Occipital lobe (tissue), 2 donors: ENCODE results near the gene SIRPA. TPM values are rescaled to one million over a fixed set of nuclear protein-coding genes. Genes with fewer than 3 reads are reported as not detected.

Experiments used
- DNase-seq: peaks from one replicate; lab custom pipeline; 2025; lab: John Stamatoyannopoulos, UW
- total RNA-seq: library from RNA; depleted of rRNA; stranded (reverse); fragments of >200 nt; gene quantifications from one replicate; pipeline ENCODE4 v1.2.3, GENCODE V29; 2014

SIRPA gene
- total RNA-seq, 1 donor from 2014 or later, result 3.9 TPM

DNA sequence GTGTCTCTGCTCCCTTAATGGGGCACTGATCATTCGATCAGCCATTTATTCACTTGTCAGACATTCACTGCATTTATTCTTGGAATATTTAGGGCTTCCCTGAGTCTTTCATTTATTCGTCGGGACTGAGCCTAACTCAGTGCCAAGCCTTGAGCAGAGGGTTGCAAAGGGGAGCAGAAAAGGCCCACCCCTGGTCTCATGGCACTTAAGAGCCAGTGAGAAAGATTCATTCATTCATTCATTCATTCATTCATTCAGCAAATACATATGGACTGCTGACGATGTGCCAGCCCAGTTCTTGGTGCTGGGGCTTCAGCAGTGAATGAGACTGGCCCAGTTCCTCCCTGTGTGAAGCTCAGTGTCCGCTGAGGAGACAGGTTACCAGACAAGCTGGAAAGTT lies 36.6 kb downstream of the SIRPA start:
- no peak for DNase-seq

DNA sequence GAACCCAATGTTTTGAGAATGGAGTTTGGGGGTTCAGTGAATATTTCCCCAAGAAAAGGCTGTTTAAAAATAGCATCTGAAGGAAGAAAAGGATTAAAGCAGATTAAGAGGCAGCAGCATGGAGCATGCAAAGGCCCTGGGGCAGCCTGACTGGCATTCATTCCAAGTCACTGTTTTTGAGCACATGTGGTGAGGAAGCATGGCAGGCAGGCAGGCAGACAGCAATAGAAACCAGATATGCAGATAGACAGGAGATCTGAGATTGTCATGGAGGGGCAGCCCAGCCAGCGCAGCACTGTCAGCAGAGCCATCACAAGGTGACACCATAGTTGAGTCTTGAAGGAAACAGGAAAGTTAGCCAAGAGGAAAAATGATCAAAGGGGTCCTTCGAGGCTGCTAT lies 37.8 kb downstream of the SIRPA start:
- no peak for DNase-seq

DNA sequence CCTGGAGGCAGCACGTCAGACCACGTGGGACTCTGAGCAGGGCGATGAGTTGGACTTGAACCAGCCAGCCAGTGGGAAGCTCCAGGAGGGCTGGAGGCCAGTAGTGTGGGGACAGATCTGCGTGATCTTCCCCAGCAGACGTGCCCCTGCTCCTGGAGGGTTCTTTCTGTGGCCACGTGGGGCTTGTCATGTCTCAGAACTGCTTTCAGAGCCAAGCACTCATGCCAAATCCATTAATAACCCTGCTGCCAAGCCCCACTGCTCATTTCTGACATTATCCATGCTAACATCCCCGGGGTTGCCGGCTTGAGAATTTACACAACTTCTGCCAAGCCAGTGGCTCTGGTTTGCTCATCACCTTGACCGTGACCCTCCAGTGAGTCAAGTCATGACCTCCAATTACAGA lies 38.3 kb downstream of the SIRPA start:
- no peak for DNase-seq

DNA sequence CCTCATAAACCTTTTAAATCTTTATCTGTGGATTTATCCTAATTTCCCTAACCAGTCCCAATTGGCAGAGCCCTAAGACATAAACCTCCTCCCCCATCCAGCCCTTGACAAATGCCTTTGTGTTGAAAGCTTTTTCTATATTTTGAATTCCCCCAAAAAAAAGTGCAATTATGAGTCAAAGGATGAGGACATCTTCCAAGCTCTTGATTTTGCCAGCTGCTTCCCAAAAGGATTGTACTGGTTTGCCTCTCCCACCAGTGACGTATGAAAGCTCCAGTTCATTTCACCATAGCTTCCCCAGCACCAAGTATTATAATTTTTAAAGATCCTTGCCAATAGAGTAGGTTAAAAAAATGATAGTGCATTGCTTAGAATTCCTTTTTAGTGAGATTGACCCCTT lies 38.9 kb downstream of the SIRPA start:
- DNase-seq, result no peak

DNA sequence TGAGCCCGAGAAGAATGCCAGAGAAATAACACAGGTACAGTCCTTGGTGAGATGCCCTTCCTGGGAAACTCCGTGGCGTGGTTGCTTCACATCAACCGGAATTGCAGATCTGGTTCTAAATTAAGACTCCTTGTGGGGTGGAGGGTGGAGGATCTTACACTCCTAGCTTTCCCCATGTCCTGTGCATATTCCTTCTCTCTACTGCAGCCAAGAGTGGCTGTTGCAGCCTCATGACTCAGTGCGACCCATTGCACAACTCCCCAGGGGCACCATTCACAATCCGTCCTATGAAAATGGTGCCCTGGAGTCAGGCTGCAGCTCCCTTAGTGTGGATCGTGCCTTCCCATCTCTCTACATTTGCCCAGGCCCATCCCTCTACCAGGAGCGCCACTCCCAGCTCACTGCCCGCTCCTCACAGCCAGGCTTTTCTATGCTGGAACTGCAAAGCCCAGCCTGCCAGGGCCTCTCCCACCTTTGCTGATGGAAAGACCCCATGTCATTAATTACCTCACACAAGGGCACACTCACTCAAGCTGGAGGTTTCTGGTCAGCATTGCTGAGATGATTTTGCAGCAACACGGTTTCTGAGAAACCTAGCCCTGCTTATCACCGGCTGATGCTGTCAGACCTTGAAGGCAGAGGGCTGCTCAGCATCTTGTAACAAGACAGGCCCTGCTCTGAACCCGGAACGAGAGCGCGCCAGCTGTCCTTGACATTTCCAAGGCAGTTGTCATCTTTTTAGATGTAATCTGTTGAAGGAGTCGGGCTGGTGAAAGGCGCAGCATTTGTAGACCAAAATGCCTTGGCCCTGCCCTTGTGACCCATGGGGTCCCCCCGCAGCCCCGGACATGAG lies 39.7 kb downstream of the SIRPA start:
- DNase-seq, result no peak

DNA sequence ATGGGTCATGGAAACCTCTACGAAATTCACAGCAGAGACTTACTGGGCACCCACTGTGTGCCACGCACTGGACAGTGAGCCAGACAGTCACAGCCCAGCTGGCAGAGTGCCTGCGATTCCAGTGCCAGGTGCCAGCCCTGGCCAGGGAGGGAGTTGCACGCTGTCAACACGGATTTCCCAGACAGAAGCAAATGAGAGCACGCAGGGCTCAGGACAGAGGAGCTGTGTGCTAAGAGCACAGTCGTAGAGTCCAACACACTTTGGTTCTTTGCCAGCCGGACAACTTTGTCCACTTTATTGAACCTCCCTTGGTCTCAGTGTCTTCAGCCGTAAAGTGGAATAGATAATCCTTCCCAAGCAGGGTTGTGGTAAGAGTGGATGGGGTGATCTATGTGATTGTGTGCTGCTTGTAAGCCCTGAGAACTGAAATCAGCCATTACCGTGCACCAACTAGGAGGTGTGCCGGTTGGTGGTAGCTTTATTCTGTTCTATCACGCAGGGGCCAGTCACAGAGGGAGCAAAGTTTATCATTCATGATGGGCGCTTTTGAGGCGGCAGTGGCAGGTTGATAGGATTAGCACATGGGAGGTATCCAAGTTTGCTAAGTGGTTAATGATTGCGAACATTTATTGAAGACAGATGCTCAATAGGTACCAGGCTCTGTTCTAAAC lies 40.6 kb downstream of the SIRPA start:
- peak; percentile 73 for DNase-seq

DNA sequence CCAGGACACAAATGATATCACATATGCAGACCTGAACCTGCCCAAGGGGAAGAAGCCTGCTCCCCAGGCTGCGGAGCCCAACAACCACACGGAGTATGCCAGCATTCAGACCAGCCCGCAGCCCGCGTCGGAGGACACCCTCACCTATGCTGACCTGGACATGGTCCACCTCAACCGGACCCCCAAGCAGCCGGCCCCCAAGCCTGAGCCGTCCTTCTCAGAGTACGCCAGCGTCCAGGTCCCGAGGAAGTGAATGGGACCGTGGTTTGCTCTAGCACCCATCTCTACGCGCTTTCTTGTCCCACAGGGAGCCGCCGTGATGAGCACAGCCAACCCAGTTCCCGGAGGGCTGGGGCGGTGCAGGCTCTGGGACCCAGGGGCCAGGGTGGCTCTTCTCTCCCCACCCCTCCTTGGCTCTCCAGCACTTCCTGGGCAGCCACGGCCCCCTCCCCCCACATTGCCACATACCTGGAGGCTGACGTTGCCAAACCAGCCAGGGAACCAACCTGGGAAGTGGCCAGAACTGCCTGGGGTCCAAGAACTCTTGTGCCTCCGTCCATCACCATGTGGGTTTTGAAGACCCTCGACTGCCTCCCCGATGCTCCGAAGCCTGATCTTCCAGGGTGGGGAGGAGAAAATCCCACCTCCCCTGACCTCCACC lies 42.2 kb downstream of the SIRPA start:
- DNase-seq, result no peak

DNA sequence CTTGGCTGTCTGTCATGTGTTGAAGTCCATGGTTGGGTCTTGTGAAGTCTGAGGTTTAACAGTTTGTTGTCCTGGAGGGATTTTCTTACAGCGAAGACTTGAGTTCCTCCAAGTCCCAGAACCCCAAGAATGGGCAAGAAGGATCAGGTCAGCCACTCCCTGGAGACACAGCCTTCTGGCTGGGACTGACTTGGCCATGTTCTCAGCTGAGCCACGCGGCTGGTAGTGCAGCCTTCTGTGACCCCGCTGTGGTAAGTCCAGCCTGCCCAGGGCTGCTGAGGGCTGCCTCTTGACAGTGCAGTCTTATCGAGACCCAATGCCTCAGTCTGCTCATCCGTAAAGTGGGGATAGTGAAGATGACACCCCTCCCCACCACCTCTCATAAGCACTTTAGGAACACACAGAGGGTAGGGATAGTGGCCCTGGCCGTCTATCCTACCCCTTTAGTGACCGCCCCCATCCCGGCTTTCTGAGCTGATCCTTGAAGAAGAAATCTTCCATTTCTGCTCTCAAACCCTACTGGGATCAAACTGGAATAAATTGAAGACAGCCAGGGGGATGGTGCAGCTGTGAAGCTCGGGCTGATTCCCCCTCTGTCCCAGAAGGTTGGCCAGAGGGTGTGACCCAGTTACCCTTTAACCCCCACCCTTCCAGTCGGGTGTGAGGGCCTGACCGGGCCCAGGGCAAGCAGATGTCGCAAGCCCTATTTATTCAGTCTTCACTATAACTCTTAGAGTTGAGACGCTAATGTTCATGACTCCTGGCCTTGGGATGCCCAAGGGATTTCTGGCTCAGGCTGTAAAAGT lies 43.5 kb downstream of the SIRPA start:
- DNase-seq, result no peak

DNA sequence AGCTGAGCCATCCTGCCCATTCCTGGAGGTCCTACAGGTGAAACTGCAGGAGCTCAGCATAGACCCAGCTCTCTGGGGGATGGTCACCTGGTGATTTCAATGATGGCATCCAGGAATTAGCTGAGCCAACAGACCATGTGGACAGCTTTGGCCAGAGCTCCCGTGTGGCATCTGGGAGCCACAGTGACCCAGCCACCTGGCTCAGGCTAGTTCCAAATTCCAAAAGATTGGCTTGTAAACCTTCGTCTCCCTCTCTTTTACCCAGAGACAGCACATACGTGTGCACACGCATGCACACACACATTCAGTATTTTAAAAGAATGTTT lies 44.0 kb downstream of the SIRPA start:
- no peak for DNase-seq

DNA sequence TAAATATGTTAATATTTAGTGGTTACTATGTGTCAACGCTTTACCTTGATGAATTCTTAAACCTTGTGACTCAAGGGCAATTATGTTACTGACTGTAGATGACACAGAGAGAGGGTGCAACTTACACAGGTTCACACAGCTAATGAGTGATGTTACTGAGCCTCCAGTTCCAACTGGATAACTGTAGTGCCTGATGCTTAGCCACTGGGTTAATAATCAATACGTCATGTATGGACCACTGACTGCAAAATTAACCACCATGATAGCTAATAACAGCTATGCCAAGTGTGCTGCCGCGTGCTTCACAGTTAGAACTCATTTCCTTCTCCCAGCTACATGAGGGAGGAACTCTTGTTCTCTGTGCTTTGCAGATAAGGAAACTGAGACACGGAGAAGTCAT lies 45.4 kb downstream of the SIRPA start:
- DNase-seq, result no peak

DNA sequence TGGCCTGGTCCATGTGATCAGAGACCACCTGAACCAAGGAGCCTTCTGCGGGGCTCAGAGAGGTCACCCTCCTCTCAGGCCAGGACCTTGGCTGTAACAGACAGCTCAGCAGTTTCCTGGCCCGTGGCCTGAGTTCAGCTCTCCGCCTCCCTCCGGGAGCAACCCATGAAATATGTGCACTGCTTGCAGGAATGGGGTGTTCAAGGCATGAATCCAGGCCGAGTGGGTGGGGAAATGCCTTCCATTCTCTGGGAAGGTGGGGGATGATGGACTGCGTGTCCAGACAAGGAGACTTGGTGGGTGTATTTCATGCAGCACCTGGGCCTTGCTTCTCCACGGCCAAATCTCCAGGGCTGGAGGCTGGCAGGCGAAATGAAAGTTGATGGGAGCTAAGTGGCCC lies 46.0 kb downstream of the SIRPA start:
- DNase-seq, result no peak

DNA sequence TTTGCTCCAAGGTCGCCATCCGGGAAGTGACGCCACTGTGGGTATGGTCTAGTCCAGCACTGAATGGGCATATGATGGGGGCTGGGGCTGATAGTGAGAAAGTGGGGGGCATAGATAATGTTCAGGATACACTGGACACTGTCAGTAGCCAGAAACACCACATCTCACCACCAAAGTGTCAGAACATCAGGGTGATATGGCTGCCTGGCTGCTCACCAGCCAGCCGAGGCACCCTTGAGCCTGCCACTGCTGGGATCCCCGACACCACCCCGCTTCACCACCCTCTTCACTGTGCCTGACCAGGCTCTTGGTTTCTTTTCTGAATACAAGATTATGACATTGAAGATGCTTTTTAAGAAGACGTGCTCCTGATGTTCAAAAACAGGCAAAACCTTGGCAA lies 46.9 kb downstream of the SIRPA start:
- no peak for DNase-seq

DNA sequence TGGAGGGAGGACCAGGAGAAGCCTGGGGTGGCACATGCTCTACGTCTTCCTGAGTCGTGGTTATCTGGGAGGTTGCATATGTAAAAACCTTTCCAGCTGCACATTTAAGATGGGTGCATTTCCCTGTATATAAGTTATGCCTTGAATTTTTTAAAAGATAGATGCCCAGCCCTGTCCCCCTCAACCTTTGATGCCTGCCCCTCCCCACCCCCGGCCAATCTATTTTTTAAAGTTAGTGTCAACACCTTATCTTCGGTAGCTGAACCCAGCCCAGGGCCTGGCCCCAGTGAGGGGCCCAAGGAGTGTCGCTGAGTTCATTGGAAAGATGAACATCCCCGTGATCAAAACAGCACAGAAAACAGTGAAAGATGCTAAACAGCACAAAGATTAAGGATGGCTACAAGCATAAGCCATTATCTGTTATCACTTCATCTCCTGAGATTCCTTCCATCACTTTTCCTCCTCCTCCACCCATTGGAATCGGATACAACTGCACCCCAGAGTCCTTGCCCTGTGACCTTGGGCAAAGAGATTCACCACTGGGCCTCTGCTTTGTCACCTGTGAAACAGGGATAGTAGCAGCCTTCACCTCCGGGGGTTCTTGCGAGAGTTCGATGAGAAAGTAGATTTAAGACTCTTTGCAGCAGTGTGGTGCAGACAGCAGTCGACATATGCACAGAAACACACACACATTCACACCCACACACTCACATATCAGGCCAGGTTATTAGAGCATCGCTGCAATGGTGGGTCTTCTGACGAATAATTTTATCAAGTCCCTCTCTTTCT lies 47.5 kb downstream of the SIRPA start:
- DNase-seq, result no peak

DNA sequence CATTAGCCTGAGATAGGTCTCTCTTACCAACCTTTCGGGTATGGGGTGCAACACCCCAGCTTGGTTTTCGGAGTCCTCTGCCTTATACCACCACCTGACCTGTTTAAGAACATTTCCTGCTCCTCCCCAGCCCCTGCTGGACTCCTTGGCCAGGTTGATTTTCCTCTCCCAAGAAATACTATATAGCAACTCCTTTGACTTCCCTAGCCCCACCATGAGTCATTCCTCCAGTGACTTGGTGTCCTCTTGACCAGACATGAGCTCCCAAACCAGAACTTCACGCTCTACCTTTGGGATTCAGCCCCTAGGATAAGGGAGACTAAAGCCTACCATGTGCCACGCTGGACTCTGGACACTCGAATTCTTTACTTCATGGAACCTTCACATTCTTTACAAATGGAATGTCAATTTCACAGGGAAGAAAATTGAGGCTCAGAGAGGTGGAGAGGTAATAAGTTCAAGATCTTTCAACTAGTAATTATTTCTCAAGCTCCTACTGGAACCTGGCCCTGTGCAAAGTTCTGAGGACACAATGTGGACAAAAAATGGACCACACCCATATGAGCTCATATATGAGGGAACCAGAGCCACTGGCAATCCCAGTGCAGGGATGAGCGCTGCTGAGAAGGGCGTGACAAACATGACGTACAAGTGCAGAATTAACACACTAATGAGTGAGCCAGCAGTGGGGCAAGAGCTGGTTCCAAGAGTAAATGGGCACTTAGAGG lies 48.2 kb downstream of the SIRPA start:
- DNase-seq, result no peak

DNA sequence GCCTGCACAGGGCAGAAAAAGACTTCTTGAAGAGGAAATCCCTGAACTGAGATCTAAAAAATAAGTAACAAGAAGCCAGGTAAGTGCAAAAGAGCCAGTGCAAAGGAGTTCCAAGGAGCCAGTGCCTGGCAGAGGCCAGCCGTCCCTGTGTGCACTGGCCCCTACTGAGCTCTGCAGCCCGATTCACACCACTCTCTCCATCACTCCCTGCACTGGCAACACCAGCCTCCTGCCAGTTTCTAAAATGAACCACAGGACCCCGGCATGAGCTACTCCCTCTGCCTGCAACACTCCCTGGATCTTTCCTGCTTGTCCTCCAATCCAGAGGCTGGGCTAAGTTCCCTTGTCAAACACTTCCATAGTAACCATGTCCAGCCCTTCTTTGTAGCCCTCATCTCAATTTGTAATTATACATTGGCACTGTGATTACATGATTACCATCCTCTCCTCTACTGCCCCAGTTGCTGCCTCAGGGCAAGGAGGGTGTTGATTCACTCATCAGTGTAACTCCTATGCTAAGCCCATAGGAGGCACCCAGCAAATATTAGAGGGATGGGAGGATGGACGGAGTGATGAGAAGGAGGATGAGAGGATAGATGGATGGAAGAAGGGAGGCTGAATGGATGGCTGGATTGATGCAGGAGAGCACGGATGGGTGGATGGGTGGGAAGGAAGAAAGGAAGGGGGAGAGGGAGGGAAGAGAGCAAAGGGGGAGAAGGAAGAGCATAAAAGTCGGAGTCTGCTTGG lies 49.3 kb downstream of the SIRPA start:
- no peak for DNase-seq

DNA sequence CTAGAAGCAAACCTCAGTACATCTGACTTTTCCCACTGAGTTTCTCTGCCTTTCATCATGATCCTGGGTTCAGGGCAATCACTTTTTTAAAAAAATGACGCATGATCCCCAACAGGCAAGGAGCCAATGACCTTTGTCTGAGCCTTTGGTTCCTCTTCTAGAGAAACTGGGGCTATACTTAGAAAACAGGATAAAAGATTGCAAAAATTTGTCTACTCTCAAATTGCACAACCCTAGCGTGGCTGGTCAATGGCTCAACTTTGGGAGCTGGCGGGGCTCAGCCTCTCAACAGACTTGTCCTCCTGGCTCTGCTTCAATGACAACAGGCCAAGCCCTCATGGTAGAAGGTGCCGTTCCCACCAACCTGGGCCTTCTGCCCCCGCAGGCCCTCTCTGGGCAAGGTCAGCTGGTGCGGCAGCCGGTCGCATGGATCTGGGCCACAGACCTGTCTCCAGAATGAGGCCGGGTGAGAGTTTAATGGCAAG lies 50.0 kb downstream of the SIRPA start:
- DNase-seq, result no peak

DNA sequence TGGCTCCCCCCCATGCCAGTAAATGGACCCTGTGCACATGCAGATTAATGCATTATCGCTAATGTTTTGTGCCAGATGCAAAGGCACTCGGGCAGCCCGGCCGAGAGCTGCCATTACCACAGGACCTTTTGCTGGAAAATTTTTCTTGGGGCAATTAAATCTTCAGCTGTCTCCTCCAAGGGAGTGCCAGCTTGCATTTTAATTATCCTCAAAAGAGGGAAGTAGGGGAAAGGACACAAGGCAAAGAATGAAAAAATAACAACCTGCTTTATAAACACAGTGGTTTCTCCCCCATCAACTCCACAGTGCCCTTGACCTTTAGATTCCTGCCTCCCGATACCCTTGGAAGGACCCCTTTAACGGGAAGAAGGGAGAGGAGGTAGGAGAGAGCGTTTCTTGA lies 50.5 kb downstream of the SIRPA start:
- no peak for DNase-seq

DNA sequence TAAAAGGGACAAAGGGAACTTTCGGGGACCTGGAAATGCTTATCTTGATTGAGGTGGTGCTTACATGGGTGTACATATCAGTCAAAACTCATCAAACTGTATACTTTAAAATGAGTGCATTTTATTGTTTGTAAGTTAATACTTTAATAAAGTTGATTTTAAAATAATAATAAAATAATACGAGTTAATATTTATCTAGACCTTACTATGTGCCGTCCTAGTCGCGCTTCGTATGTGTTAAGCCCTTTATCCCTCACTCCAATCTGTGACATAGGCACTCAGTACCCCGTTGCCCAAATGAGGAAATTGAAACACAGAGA lies 51.2 kb downstream of the SIRPA start:
- no peak for DNase-seq

DNA sequence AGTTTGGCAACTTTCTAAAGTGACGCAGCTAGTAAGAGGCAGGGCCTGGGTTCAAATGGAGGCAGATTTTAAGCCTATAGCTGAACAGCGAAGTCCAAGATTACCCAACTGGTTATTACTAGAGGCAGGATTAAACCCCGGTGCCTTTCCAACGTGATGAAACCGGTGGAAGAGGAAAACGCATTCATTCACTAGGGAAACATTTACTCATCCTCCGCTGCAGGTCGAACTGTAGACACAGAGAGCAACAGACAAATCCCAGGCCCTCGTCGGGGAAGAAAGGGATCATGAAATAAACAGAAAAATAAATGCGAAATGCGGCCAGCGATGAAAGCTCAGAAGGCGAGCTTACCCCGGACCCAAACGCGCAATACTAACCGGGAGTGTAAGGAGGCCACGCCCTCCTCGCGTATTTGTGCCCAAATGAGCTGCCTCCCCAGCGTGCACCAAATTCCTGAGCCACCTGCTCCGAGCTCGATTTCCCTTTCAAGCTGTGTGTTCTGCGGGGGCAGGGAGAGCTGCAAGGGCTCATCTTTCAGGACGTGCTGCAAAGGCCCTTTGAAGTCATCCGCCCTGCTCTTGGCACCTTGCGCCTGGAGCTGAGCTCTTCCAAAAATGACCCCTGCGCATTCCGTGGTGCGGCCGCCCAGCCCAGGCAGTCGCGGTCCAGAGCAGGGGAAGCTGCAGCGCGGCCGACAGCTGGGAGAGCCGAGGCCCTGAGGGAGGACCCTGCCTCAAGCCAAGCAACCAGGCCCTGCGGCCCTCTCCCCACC lies 51.7 kb downstream of the SIRPA start:
- DNase-seq, result no peak
